ENCODE measurements around the gene RELB. TPM values are rescaled to one million over a fixed set of nuclear protein-coding genes. Genes with fewer than 3 reads are reported as not detected.

Gene RELB
- total RNA-seq, 6 experiments from 2014 or later = 6.1 to 10.8 (median 9.4) TPM

GRCh38 chr19:45075301-45076028 lies 74.2 kb downstream of the RELB start:
- no peaks in the 10 kb centered on the region for H3K9me3 Mint-ChIP-seq
- peaks cover 16% of the 10 kb centered on the region; the same call in 1 of the 2 replicates for H3K4me1 Mint-ChIP-seq (ENCODE audit: low read depth)
- no peak overlapping the region for H3K27ac Mint-ChIP-seq
- peaks cover 4% of the 10 kb centered on the region for H3K36me3 Mint-ChIP-seq (ENCODE audit: low read depth)
- peak; percentile 34 for DNase-seq
- no peak for TF ChIP-seq CTCF (IDR thresholded peaks at IDR 0.05)
- H3K4me3 Mint-ChIP-seq = peak overlapping the region; percentile 79
- H3K27me3 Mint-ChIP-seq (ENCODE audit: insufficient read depth) = peaks cover 5% of the 10 kb centered on the region

- no peak for DNase-seq
- H3K36me3 Mint-ChIP-seq (ENCODE audit: low read depth) = peaks cover 8% of the 10 kb centered on the region
- peaks cover 4% of the 10 kb centered on the region for H3K27me3 Mint-ChIP-seq (ENCODE audit: insufficient read depth)
- no peaks in the 10 kb centered on the region for H3K9me3 Mint-ChIP-seq
- H3K4me1 Mint-ChIP-seq (ENCODE audit: low read depth) = peaks cover 21% of the 10 kb centered on the region
- peak within 1 kb of the TSS; percentile 79 for H3K4me3 Mint-ChIP-seq
- TF ChIP-seq CTCF (IDR thresholded peaks at IDR 0.05) = no peak
- peak within 1 kb of the TSS; percentile 24; the same call in 1 of the 2 replicates for H3K27ac Mint-ChIP-seq
Measured at GRCh38 chr19:45076029-45076850, 75.0 kb downstream of the RELB start, which contains the start of gene ZNF296. Gene ZNF296 (minus strand): TSS chr19:45076478. CDS start chr19:45076373, 105 bp downstream.

GRCh38 chr19:45076851-45077730 lies 75.8 kb downstream of the RELB start:
- TF ChIP-seq CTCF (IDR thresholded peaks at IDR 0.05) = no peak
- no peak for DNase-seq
- H3K4me3 Mint-ChIP-seq = peak overlapping the region; percentile 50
- peaks cover 16% of the 10 kb centered on the region for H3K36me3 Mint-ChIP-seq (ENCODE audit: low read depth)
- H3K27me3 Mint-ChIP-seq (ENCODE audit: insufficient read depth) = peaks cover 4% of the 10 kb centered on the region
- peaks cover 27% of the 10 kb centered on the region for H3K4me1 Mint-ChIP-seq (ENCODE audit: low read depth)
- H3K27ac Mint-ChIP-seq = peak overlapping the region; percentile 24; the same call in 1 of the 2 replicates
- no peaks in the 10 kb centered on the region for H3K9me3 Mint-ChIP-seq

- no peak for TF ChIP-seq CTCF (IDR thresholded peaks at IDR 0.05)
- Mint-ChIP-seq H3K4me1 (ENCODE audit: low read depth) (peaks cover 28% of the 10 kb centered on the region), H3K9me3 (no peaks in the 10 kb centered on the region), H3K36me3 (ENCODE audit: low read depth) (peaks cover 16% of the 10 kb centered on the region), H3K4me3 (peak overlapping the region; percentile 99), H3K27ac (no peak overlapping the region), H3K27me3 (ENCODE audit: insufficient read depth) (peaks cover 2% of the 10 kb centered on the region; the same call in 1 of the 2 replicates)
- no peak for DNase-seq
Measured at GRCh38 chr19:45078390-45079062, 77.3 kb downstream of the RELB start.
